Measurements from ENCODE around the gene OXA1L.

DNA sequence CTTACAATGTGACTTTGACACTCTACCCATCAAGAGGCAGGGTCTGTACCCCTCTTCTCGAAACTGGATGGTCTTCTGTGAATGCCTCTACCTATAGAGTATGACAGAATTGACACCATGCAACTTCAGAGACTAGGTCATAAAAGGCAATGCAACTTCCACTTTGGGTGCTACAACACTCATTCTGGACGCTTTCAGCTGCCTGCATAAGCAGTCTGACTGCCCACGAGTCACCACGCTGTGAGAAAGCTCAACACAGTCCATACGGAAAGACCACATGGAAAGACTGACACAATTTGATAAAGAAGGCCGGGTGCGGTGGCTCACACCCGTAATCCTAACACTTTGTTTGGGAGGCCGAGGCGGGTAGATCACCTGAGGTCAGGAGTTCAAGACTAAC, 33.9 kb downstream of the OXA1L start:
- TF ChIP-seq, protein P1, sequence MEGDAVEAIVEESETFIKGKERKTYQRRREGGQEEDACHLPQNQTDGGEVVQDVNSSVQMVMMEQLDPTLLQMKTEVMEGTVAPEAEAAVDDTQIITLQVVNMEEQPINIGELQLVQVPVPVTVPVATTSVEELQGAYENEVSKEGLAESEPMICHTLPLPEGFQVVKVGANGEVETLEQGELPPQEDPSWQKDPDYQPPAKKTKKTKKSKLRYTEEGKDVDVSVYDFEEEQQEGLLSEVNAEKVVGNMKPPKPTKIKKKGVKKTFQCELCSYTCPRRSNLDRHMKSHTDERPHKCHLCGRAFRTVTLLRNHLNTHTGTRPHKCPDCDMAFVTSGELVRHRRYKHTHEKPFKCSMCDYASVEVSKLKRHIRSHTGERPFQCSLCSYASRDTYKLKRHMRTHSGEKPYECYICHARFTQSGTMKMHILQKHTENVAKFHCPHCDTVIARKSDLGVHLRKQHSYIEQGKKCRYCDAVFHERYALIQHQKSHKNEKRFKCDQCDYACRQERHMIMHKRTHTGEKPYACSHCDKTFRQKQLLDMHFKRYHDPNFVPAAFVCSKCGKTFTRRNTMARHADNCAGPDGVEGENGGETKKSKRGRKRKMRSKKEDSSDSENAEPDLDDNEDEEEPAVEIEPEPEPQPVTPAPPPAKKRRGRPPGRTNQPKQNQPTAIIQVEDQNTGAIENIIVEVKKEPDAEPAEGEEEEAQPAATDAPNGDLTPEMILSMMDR (optimal IDR thresholded peaks at IDR 0.05 in 1 of 3, IDR thresholded peaks at IDR 0.05 in 1 of 3, conservative IDR thresholded peaks at IDR 0.05 in 1 of 3; ENCODE audit: extremely low read depth in 1 of 3, insufficient read depth in 2 of 3, low read length in 3 of 3), result no peak
- TF ChIP-seq EZH2 (IDR thresholded peaks at IDR 0.05; ENCODE audit: low read length), result no peak

Data from keratinocyte (primary cell).